ENCODE results near the gene ETV3. TPM values are rescaled to one million over a fixed set of nuclear protein-coding genes. Genes with fewer than 3 reads are reported as not detected.

The ETV3 gene
- total RNA-seq, 2 experiments from 2014 or later: 11.1 to 20.4 TPM

- H4K20me1 ChIP-seq (ENCODE audit: insufficient read depth, low read length): 0 out of 2 replicates have a peak, but pooled peaks cover 3% of the 10 kb centered on the region
- no peak overlapping the region for H3K4me3 ChIP-seq (ENCODE audit: low read depth, low read length, poor library complexity, severe bottlenecking)
- no TSS peak for BruUV-seq (replicated peaks)
- H3K9me3 ChIP-seq (ENCODE audit: low read length): no peaks in the 10 kb centered on the region
- H3K4me1 ChIP-seq (ENCODE audit: insufficient read depth, low read length, poor library complexity, severe bottlenecking): no peaks in the 10 kb centered on the region
- no peaks in the 10 kb centered on the region for H3K9me2 ChIP-seq (ENCODE audit: insufficient read depth, low read length)
- POLR2A ChIA-PET: interaction anchor here (0.6 to 0.7 kb wide), 2 partner anchors 130 to 983 kb away, joined by 3 read pairs; no protein-coding TSS in a partner anchor
- H3K36me3 ChIP-seq (ENCODE audit: insufficient read depth, low read length): no peaks in the 10 kb centered on the region
- no peaks in the 10 kb centered on the region for H3K79me2 ChIP-seq (ENCODE audit: insufficient read depth, low read depth, low read length)
- intact Hi-C loops (cut with micrococcal nuclease; ENCODE audit: unreplicated experiment): no loop called here
- DNase-seq (ENCODE audit: low spot score): no peak
- TF ChIP-seq CTCF (conservative IDR thresholded peaks at IDR 0.05; ENCODE audit: low read length): no peak
- no peak for TF ChIP-seq EZH2phosphoT487 (IDR thresholded peaks at IDR 0.05; ENCODE audit: borderline replicate concordance, low read depth, low read length)
- H3K4me2 ChIP-seq (ENCODE audit: low read length): no peak overlapping the region
- CTCF ChIA-PET (ENCODE audit: unreplicated experiment): interaction anchor here (0.6 kb wide), 1 partner anchor 947 kb away, joined by 3 read pairs; no protein-coding TSS in a partner anchor
- H2AFZ ChIP-seq (ENCODE audit: low read length): no peak overlapping the region
- no peak overlapping the region for H3K27ac ChIP-seq (ENCODE audit: low read depth, low read length, poor library complexity, severe bottlenecking)
Observed at GRCh38 chr1:157095551-157095950, 42.6 kb downstream of the ETV3 start.

- ChIA-PET POLR2A (interaction anchor here (0.7 kb wide), 1 partner anchor 130 kb away, joined by 3 read pairs; no protein-coding TSS in a partner anchor), CTCF (ENCODE audit: unreplicated experiment) (interaction anchor here (0.6 kb wide), 2 partner anchors 22 to 947 kb away, joined by 3 read pairs; no protein-coding TSS in a partner anchor)
- Histone ChIP-seq H3K79me2 (ENCODE audit: insufficient read depth, low read depth, low read length) (no peaks in the 10 kb centered on the region), H3K9me3 (ENCODE audit: low read length) (no peaks in the 10 kb centered on the region), H3K36me3 (ENCODE audit: insufficient read depth, low read length) (no peaks in the 10 kb centered on the region), H3K4me1 (ENCODE audit: insufficient read depth, low read length, poor library complexity, severe bottlenecking) (no peaks in the 10 kb centered on the region), H2AFZ (ENCODE audit: low read length) (no peak overlapping the region), H3K27ac (ENCODE audit: low read depth, low read length, poor library complexity, severe bottlenecking) (no peak overlapping the region), H3K9me2 (ENCODE audit: insufficient read depth, low read length) (no peaks in the 10 kb centered on the region), H3K4me3 (ENCODE audit: low read depth, low read length, poor library complexity, severe bottlenecking) (no peak overlapping the region), H3K4me2 (ENCODE audit: low read length) (no peak overlapping the region), H4K20me1 (ENCODE audit: insufficient read depth, low read length) (0 out of 2 replicates have a peak, but pooled peaks cover 5% of the 10 kb centered on the region)
- no peak for DNase-seq (ENCODE audit: low spot score)
- no TSS peak for BruUV-seq (replicated peaks)
- intact Hi-C loops (cut with micrococcal nuclease; ENCODE audit: unreplicated experiment): no loop called here
- TF ChIP-seq EZH2phosphoT487 (IDR thresholded peaks at IDR 0.05; ENCODE audit: borderline replicate concordance, low read depth, low read length) (no peak), CTCF (conservative IDR thresholded peaks at IDR 0.05; ENCODE audit: low read length) (no peak)
Observed at GRCh38 chr1:157095091-157095490, 43.1 kb downstream of the ETV3 start.

GRCh38 chr1:157092831-157093230 is 45.4 kb downstream of the ETV3 start:
- Histone ChIP-seq H3K4me3 (ENCODE audit: low read depth, low read length, poor library complexity, severe bottlenecking) (no peak overlapping the region), H3K27ac (ENCODE audit: low read depth, low read length, poor library complexity, severe bottlenecking) (no peak overlapping the region), H3K79me2 (ENCODE audit: insufficient read depth, low read depth, low read length) (no peaks in the 10 kb centered on the region), H3K4me2 (ENCODE audit: low read length) (no peak overlapping the region), H4K20me1 (ENCODE audit: insufficient read depth, low read length) (0 out of 2 replicates have a peak, but pooled peaks cover 5% of the 10 kb centered on the region), H3K9me2 (ENCODE audit: insufficient read depth, low read length) (no peaks in the 10 kb centered on the region), H2AFZ (ENCODE audit: low read length) (no peak overlapping the region), H3K9me3 (ENCODE audit: low read length) (no peaks in the 10 kb centered on the region), H3K4me1 (ENCODE audit: insufficient read depth, low read length, poor library complexity, severe bottlenecking) (no peaks in the 10 kb centered on the region), H3K36me3 (ENCODE audit: insufficient read depth, low read length) (no peaks in the 10 kb centered on the region)
- ChIA-PET CTCF (ENCODE audit: unreplicated experiment) (no interaction called here), POLR2A (no interaction called here)
- DNase-seq (ENCODE audit: low spot score): no peak
- no TSS peak for BruUV-seq (replicated peaks)
- TF ChIP-seq EZH2phosphoT487 (IDR thresholded peaks at IDR 0.05; ENCODE audit: borderline replicate concordance, low read depth, low read length): no peak
- TF ChIP-seq CTCF (conservative IDR thresholded peaks at IDR 0.05; ENCODE audit: low read length): no peak
- intact Hi-C loops (cut with micrococcal nuclease; ENCODE audit: unreplicated experiment): no loop called here
